HEK293T (cell line): ENCODE results near the gene GMPR.

Experiments
- ARNT ChIP-seq: fragments of 450-650 bp; IDR thresholded peaks from 2 replicates; pipeline ENCODE4 v1.6.1; 2017; ENCODE audit warnings: mild to moderate bottlenecking
- BHLHE40 ChIP-seq: fragments of 450-650 bp; IDR thresholded peaks from 2 replicates; pipeline ENCODE4 v1.6.1; 2016; ENCODE audit warnings: mild to moderate bottlenecking, moderate library complexity, borderline replicate concordance
- CTBP1 ChIP-seq: fragments of 450-650 bp; IDR thresholded peaks from 2 replicates; pipeline ENCODE4 v1.6.1; 2016; ENCODE audit warnings: borderline replicate concordance
- ELF4 ChIP-seq: fragments of 450-650 bp; IDR thresholded peaks from 2 replicates; pipeline ENCODE4 v1.6.1; 2017; ENCODE audit warnings: antibody characterized with exemption
- FOXA1 ChIP-seq: fragments of 450-650 bp; IDR thresholded peaks from 2 replicates; pipeline ENCODE4 v1.6.1; 2016; ENCODE audit warnings: mild to moderate bottlenecking
- FOXK2 ChIP-seq: fragments of 450-650 bp; IDR thresholded peaks from 2 replicates; pipeline ENCODE4 v1.6.1; 2016; ENCODE audit warnings: mild to moderate bottlenecking
- FOXM1 ChIP-seq: fragments of 450-650 bp; IDR thresholded peaks from 2 replicates; pipeline ENCODE4 v1.6.1; 2017; ENCODE audit warnings: mild to moderate bottlenecking, borderline replicate concordance
- HDGF ChIP-seq: fragments of 450-650 bp; IDR thresholded peaks from 2 replicates; pipeline ENCODE4 v1.6.1; 2017; ENCODE audit warnings: antibody characterized with exemption, borderline replicate concordance
- L3MBTL2 ChIP-seq: fragments of 450-650 bp; conservative IDR thresholded peaks from 2 replicates; pipeline ENCODE4 v1.6.1; 2016; ENCODE audit warnings: mild to moderate bottlenecking
- PKNOX1 ChIP-seq: fragments of 450-650 bp; IDR thresholded peaks from 2 replicates; pipeline ENCODE4 v1.6.1; 2016
- SP1 ChIP-seq: fragments of 450-650 bp; IDR thresholded peaks from 2 replicates; pipeline ENCODE4 v1.6.1; 2017
- SUZ12 ChIP-seq: fragments of 450-650 bp; IDR thresholded peaks from 2 replicates; pipeline ENCODE4 v1.6.1; 2016; ENCODE audit warnings: mild to moderate bottlenecking
- TARDBP ChIP-seq: fragments of 450-650 bp; IDR thresholded peaks from 2 replicates; pipeline ENCODE4 v1.6.1; 2016
- ZNF384 ChIP-seq: fragments of 450-650 bp; IDR thresholded peaks from 2 replicates; pipeline ENCODE4 v1.6.1; 2016

GRCh38 chr6:16228709-16229665 is 9.4 kb upstream of the GMPR start:
- TF ChIP-seq SP1: no peak
- TF ChIP-seq BHLHE40: no peak
- no peak for TF ChIP-seq FOXM1
- TF ChIP-seq ARNT: no peak
- no peak for TF ChIP-seq SUZ12
- TF ChIP-seq HDGF: no peak
- TF ChIP-seq FOXK2: no peak
- TF ChIP-seq ZNF384: no peak
- TF ChIP-seq TARDBP: no peak
- no peak for TF ChIP-seq L3MBTL2
- TF ChIP-seq ELF4: no peak
- TF ChIP-seq FOXA1: no peak
- TF ChIP-seq CTBP1: no peak
- no peak for TF ChIP-seq PKNOX1
